Fibroblast of lung (primary cell): ENCODE data around the gene POLR1H. TPM values are rescaled to one million over a fixed set of nuclear protein-coding genes. Genes with fewer than 3 reads are reported as not detected.

Source experiments
- DNase-seq, 2 donors: peaks; one replicate each; pipeline versions ENCODE4 v3.0.0 to v3.0.0-alpha.2; 2010; ENCODE audit warnings: low read depth in 2 of 2
- H2AFZ ChIP-seq: 2 replicates; pipeline ENCODE4 v1.5.1; 2012; ENCODE audit warnings: low read length, control low read depth, inconsistent platforms
- H3K27ac ChIP-seq: 2 replicates; pipeline ENCODE4 v1.5.1; 2011; ENCODE audit warnings: low read length, control low read depth; ENCODE audit not compliant: insufficient read depth
- H3K27me3 ChIP-seq: 2 replicates; pipeline ENCODE4 v1.5.1; 2011; ENCODE audit warnings: mild to moderate bottlenecking, low read length; ENCODE audit not compliant: control insufficient read depth, insufficient read depth
- H3K36me3 ChIP-seq: 2 replicates; pipeline ENCODE4 v1.5.1; 2011; ENCODE audit warnings: low read length; ENCODE audit not compliant: control insufficient read depth, insufficient read depth
- H3K4me1 ChIP-seq: 2 replicates; pipeline ENCODE4 v1.5.1; 2011; ENCODE audit warnings: low read length; ENCODE audit not compliant: control insufficient read depth, insufficient read depth; ENCODE audit errors: extremely low read depth
- H3K4me2 ChIP-seq: 2 replicates; pipeline ENCODE4 v1.5.1; 2011; ENCODE audit warnings: low read length, control low read depth; ENCODE audit not compliant: insufficient read depth; ENCODE audit errors: extremely low read depth
- H3K4me3 ChIP-seq, 4 experiments: fragments of 200-600 bp in 1 of 4; sonication (generic) in 1 of 4; replicated peaks in 1 of 4; 2 replicates each; pipeline ENCODE4 v1.5.1; 2011 to 2016; ENCODE audit warnings: low read length in 4 of 4, low read depth in 3 of 4, mild to moderate bottlenecking in 3 of 4, control low read depth in 2 of 4, inconsistent platforms in 1 of 4, mixed read lengths in 1 of 4; ENCODE audit not compliant: insufficient read depth in 1 of 4; ENCODE audit errors: control extremely low read depth in 1 of 4
- H3K79me2 ChIP-seq: 2 replicates; pipeline ENCODE4 v1.5.1; 2012; ENCODE audit warnings: mild to moderate bottlenecking, low read length, inconsistent platforms; ENCODE audit not compliant: control insufficient read depth, insufficient read depth
- H3K9ac ChIP-seq: 2 replicates; pipeline ENCODE4 v1.5.1; 2011; ENCODE audit warnings: mild to moderate bottlenecking, low read length, control low read depth; ENCODE audit not compliant: insufficient read depth
- H3K9me3 ChIP-seq: 2 replicates; pipeline ENCODE4 v1.5.1; 2012; ENCODE audit warnings: low read depth, low read length; ENCODE audit not compliant: control insufficient read depth, insufficient read depth
- H4K20me1 ChIP-seq: 2 replicates; pipeline ENCODE4 v1.5.1; 2011; ENCODE audit warnings: low read length; ENCODE audit not compliant: control insufficient read depth, insufficient read depth; ENCODE audit errors: extremely low read depth
- EZH2 ChIP-seq: IDR thresholded peaks from 2 replicates; pipeline ENCODE4 v1.5.1; 2012; ENCODE audit warnings: low read length, control low read depth, mild to moderate bottlenecking; ENCODE audit errors: missing control alignments
- polyA plus RNA-seq, 2 donors: library from polyadenylated mRNA; depleted of rRNA in 1 of 2; stranded (reverse) in 1 of 2; unstranded in 1 of 2; fragments of >200 nt; gene quantifications; 2 replicates each; pipeline ENCODE4 v1.2.1, GENCODE V29; 2011 to 2012; ENCODE audit warnings: missing spikeins in 1 of 2
- total RNA-seq: library from RNA; depleted of rRNA; stranded (reverse); fragments of >200 nt; gene quantifications from 2 replicates; pipeline ENCODE4 v1.2.1, GENCODE V29; 2014
- TF ChIP-seq, protein P1 (sequence below), 2 donors: IDR thresholded peaks in 1 of 2; conservative IDR thresholded peaks in 1 of 2; 1 replicate in 1 of 2; 2 replicates in 1 of 2; pipeline ENCODE4 v1.5.1; 2011 to 2012; ENCODE audit warnings: low read length in 2 of 2, control low read depth in 1 of 2, inconsistent platforms in 1 of 2, low read depth in 1 of 2, mild to moderate bottlenecking in 1 of 2

POLR1H gene
- total and polyA plus RNA-seq, 2 donors (not counting 1 experiment from before 2014, with no cell fraction given), result 25.0 to 46.1 TPM

DNA sequence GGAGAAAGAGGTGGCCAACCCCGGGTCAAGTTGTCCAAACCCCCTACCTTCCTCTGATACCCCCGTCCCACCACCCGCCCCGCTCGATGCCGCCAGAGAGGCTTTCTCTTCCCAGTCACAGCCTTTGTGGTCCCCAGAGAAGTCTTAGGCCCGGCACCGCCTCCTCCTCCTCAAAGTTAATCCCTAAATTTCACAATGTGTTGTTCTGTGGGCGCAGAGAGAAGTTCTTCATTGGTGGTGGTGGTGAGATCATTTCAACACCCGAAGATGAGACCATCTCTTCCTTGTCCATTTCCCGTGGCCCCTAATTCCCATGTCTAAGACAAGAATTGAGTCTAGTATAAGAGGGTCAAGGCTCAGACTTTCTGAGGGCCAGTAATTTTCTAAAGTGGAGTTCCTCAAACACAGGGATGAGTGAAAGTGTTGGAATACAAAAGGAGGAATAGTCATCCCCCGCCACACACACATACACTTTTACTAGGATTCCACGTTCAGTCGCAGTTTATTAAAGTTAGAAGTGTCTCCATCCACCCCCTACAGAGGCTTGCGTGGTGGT is 41.4 kb downstream of the POLR1H start:
- Histone ChIP-seq H3K4me2 (peak overlapping the region; percentile 21), H3K9me3 (no peaks in the 10 kb centered on the region), H4K20me1 (no peaks in the 10 kb centered on the region), H3K4me1 (peaks cover 3% of the 10 kb centered on the region), H3K79me2 (no peaks in the 10 kb centered on the region), H3K27me3 (peaks cover 30% of the 10 kb centered on the region), H3K36me3 (no peaks in the 10 kb centered on the region), H2AFZ (peak overlapping the region; percentile 85), H3K9ac (no peak overlapping the region), H3K4me3 (peak overlapping the region in 2 of 4 experiments; percentile 26 to 42), H3K27ac (no peak overlapping the region)
- TF ChIP-seq, protein P1, sequence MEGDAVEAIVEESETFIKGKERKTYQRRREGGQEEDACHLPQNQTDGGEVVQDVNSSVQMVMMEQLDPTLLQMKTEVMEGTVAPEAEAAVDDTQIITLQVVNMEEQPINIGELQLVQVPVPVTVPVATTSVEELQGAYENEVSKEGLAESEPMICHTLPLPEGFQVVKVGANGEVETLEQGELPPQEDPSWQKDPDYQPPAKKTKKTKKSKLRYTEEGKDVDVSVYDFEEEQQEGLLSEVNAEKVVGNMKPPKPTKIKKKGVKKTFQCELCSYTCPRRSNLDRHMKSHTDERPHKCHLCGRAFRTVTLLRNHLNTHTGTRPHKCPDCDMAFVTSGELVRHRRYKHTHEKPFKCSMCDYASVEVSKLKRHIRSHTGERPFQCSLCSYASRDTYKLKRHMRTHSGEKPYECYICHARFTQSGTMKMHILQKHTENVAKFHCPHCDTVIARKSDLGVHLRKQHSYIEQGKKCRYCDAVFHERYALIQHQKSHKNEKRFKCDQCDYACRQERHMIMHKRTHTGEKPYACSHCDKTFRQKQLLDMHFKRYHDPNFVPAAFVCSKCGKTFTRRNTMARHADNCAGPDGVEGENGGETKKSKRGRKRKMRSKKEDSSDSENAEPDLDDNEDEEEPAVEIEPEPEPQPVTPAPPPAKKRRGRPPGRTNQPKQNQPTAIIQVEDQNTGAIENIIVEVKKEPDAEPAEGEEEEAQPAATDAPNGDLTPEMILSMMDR (conservative IDR thresholded peaks at IDR 0.05 in 1 of 2, IDR thresholded peaks at IDR 0.05 in 1 of 2; ENCODE audit: low read depth in 1 of 2, low read length in 2 of 2), result no peak
- no peak for TF ChIP-seq EZH2
- DNase-seq, result peak in 1 of 2 donors; percentile 21

DNA sequence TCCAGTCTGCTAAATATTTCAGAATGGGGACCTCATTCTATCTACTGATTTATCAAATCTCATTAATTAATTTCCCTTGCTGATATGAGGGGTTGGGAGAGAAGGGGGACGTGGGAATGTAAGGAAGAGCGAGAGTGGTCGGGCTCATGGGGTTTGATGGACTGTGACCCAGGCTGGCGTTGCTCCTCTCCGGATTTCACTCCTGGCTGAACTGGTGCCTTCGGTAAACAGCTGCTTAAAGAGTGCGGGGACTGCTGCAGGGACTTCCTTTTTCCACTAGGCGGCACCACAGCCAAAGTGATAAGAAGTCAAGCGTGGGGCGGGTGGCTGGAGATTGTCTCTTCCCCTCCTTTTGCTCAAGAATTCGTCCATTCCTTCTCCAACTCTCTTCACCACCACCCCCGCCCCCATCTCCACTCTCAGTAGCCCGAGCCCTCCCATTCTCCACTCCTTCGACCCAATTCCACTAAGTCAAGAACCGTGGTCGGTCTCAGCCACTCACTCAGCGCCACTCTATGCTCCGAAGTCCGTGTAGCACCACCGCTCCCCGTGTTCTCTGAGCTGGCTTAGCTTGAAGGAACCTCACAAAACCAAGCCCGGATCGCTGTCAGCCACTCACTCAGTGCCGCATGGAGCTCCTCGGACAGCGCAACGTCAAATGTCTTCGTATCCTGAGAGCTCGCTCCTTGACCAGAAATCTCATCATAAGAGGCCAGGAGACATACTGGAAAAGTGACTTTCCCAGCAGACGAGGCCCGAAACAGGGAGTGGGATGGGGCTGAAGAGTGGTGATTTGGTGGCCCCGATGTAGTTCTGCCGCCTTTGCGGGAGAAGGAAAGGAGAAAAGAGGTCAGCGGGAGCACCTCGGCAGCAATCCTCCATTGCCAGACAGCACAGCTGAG is 42.2 kb downstream of the POLR1H start:
- H3K4me1 ChIP-seq, result peaks cover 3% of the 10 kb centered on the region
- H3K9ac ChIP-seq, result no peak overlapping the region
- peak overlapping the region; percentile 91 for H3K4me2 ChIP-seq
- peak; percentile 71 to 84 for DNase-seq
- no peaks in the 10 kb centered on the region for H3K36me3 ChIP-seq
- peaks cover 25% of the 10 kb centered on the region for H3K27me3 ChIP-seq
- no peak overlapping the region for H3K27ac ChIP-seq
- no peaks in the 10 kb centered on the region for H3K9me3 ChIP-seq
- H2AFZ ChIP-seq, result peak overlapping the region; percentile 73
- no peaks in the 10 kb centered on the region for H4K20me1 ChIP-seq
- H3K4me3 ChIP-seq, result peak overlapping the region; percentile 28 to 50 (median 42)
- TF ChIP-seq EZH2, result peak; percentile 64
- TF ChIP-seq, protein P1 (conservative IDR thresholded peaks at IDR 0.05 in 1 of 2, IDR thresholded peaks at IDR 0.05 in 1 of 2; ENCODE audit: low read depth in 1 of 2, low read length in 2 of 2), result peak; percentile 90 to 91
- H3K79me2 ChIP-seq, result no peaks in the 10 kb centered on the region

DNA sequence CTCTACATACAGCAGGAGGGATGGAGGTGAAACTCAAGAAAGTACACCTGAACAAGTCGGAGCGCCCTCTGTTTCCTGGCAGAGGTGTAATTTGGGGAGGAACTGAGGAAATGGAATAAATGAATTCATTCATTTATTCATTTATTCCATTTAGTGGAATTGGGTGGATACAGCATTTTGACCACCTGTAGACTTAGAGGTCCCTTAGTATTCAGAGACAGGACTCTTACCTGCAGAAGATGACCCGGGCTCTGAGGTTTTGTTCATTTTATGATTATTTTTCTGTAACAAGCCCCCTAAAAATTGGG is 42.8 kb downstream of the POLR1H start:
- no peaks in the 10 kb centered on the region for H4K20me1 ChIP-seq
- H3K9me3 ChIP-seq, result no peaks in the 10 kb centered on the region
- no peaks in the 10 kb centered on the region for H3K36me3 ChIP-seq
- H3K79me2 ChIP-seq, result no peaks in the 10 kb centered on the region
- H3K27ac ChIP-seq, result no peak overlapping the region
- peaks cover 3% of the 10 kb centered on the region for H3K4me1 ChIP-seq
- TF ChIP-seq, protein P1 (conservative IDR thresholded peaks at IDR 0.05 in 1 of 2, IDR thresholded peaks at IDR 0.05 in 1 of 2; ENCODE audit: low read depth in 1 of 2, low read length in 2 of 2), result no peak
- TF ChIP-seq EZH2, result no peak
- no peak for DNase-seq
- no peak overlapping the region for H3K9ac ChIP-seq
- peaks cover 25% of the 10 kb centered on the region for H3K27me3 ChIP-seq
- H3K4me3 ChIP-seq, result peak overlapping the region in 1 of 4 experiments; percentile 49
- no peak overlapping the region for H2AFZ ChIP-seq
- H3K4me2 ChIP-seq, result peak overlapping the region; percentile 91
